ENCODE results near the gene A3GALT2.

A3GALT2 gene

DNA sequence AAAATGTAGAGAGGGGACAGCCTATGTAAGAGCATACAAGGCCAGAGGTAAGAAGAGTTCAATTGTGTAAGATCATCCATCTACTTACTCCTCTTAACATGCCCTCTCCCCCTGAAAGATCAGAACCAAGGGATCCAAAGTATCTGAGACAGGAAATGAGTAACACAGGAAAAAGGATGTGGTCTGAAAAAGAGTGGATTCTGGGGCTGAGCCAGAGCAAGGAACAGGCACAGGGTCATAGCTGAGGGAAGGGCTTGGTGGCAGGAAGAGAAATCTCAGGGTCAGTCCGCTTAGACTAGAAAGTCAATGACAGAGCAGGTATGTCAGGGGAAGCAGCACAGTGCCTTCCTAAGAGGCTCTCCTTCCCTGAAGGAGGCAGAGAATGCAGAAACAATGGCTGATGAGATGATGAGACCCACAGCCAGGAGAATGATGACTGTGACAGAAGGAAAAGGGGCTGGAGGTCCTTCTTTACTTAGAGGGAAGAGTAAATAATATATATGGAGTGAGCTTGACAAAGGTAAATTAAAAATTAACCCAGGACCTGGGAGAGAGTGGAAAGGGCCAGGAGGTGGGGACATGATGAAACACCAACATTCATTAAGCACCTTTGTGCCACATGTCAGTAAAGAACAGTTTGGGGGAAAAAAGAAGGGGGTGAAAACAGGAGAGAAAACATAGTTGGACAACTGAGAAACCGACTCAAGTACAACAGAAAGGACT lies 26.2 kb upstream of the A3GALT2 start:
- TF ChIP-seq CTCF (IDR thresholded peaks at IDR 0.05; ENCODE audit: insufficient read depth, low read length, missing control alignments) = no peak
- peak overlapping the region; percentile 77 for H3K4me3 ChIP-seq (ENCODE audit: low read depth, low read length)
- peak; percentile 77 for DNase-seq (ENCODE audit: low read depth, low spot score)
- CTCF ChIA-PET = interaction anchor here (1.0 to 2.3 kb wide), 6 partner anchors 9 to 124 kb away, joined by 3 to 11 read pairs (median 4); no protein-coding TSS in a partner anchor
- POLR2A ChIA-PET = interaction anchor here (0.7 to 1.9 kb wide), 4 partner anchors 9 to 124 kb away, joined by 3 to 8 read pairs (median 4); no protein-coding TSS in a partner anchor

DNA sequence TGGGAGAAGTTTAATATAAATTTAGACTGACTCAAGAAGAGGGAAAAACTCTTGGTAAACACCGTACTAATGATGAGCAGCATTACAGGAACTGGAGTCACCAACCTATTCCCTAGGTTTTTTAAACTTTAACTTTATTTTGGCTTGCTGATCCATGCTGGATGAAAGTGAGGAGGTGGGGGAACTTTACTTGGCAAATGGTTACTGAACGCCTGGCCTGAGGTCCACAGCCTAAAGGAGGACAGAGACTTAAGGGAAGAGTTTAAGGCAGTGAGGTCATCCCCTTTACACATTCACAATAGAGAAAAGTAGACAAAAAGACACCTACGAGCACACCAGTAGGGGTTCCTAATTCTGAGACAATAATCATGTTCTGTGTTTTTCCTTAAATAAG lies 25.6 kb upstream of the A3GALT2 start:
- POLR2A ChIA-PET = interaction anchor here (1.4 kb wide), 2 partner anchors 18 to 113 kb away, joined by 4 read pairs; no protein-coding TSS in a partner anchor
- CTCF ChIA-PET = interaction anchor here (1.0 to 1.2 kb wide), 2 partner anchors 23 to 122 kb away, joined by 3 read pairs; no protein-coding TSS in a partner anchor
- DNase-seq (ENCODE audit: low read depth, low spot score) = no peak
- no peak for TF ChIP-seq CTCF (IDR thresholded peaks at IDR 0.05; ENCODE audit: insufficient read depth, low read length, missing control alignments)
- peak overlapping the region; percentile 77 for H3K4me3 ChIP-seq (ENCODE audit: low read depth, low read length)

DNA sequence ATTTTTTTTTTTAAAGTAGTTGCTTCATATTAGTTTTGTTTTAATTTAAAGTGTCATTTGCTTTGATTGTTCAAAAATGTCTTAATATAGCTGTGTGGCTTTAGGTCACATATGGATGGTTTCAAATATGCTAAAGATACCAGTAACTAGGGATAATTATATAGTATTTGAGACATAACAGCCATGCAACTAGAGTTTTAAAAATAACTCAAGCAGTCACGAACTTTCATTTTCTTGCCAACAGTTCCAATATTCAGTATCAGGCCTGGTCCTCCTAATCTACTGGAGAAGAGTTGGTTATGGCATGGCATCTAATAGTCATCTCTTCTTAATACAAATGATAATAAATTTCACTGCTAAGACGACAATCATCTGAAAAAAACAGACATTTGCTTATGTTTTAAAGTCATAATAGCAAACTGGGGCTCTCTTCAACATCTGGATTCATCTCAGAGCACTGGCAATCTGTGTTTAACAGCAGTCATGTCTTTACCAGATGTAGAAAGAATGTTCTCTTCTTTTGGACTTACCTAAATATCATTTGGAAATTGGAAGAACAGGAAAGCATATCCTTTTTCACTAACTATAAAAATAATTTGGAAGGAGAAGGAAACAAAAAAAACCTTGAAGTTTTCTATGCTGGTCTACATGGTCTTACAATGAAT lies 24.1 kb upstream of the A3GALT2 start:
- H3K4me3 ChIP-seq (ENCODE audit: low read depth, low read length) = no peak overlapping the region
- TF ChIP-seq CTCF (IDR thresholded peaks at IDR 0.05; ENCODE audit: insufficient read depth, low read length, missing control alignments) = no peak
- DNase-seq (ENCODE audit: low read depth, low spot score) = no peak
- CTCF ChIA-PET = interaction anchor here (1.1 to 1.8 kb wide), 2 partner anchors 14 to 50 kb away, joined by 4 to 5 read pairs; no protein-coding TSS in a partner anchor
- POLR2A ChIA-PET = no interaction called here

GRCh38 chr1:33343539-33343938 lies 22.6 kb upstream of the A3GALT2 start:
- no peak for DNase-seq (ENCODE audit: low read depth, low spot score)
- ChIA-PET CTCF (interaction anchor here (1.1 to 1.8 kb wide), 2 partner anchors 12 to 48 kb away, joined by 4 to 5 read pairs; no protein-coding TSS in a partner anchor), POLR2A (no interaction called here)

DNA sequence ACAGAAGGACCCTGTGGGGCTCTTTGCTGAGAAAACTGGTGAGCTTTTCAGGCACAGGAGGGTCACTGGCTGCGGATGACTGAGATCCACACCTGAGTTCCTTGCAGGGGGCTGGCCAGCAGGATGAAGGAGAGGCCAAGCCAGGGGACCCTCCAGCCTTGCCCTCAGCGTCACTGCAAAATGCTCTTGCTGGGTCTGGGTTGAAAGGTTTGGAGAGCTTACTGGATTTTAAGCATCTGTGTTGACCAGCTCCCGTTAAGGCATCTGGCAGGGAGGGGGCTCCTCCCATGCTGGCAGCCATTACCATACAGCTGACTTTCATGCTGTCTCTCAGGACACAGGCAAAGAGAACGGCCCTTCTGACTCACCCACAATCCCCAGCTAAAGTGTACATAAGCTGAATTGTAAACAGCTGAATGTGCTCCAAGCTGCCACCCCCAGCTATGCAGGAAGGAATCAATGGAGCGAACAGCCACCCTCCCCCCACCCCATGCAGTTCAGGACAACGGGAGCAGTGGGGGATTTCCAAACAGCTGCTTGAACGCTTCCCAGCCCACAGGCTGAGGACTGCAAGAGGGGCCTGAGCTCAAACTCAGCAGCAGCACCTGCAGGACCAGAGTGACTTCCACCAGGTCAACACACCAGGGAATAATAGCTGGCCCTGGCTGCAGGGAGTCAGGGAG lies 21.3 kb upstream of the A3GALT2 start:
- CTCF ChIA-PET = interaction anchor here (0.9 to 5.4 kb wide), 7 partner anchors 18 to 215 kb away, joined by 3 to 44 read pairs (median 3); no protein-coding TSS in a partner anchor
- TF ChIP-seq CTCF (IDR thresholded peaks at IDR 0.05; ENCODE audit: insufficient read depth, low read length, missing control alignments) = no peak
- H3K4me3 ChIP-seq (ENCODE audit: low read depth, low read length) = peak overlapping the region; percentile 9; the same call in 1 of the 2 replicates
- peak; percentile 91 for DNase-seq (ENCODE audit: low read depth, low spot score)
- POLR2A ChIA-PET = interaction anchor here (1.0 to 1.6 kb wide), 4 partner anchors 14 to 91 kb away, joined by 4 to 9 read pairs (median 6); partner anchors contain the start of gene A3GALT2

More at GRCh38 chr1:33343539-33343938, 22.6 kb upstream of the A3GALT2 start:
- H3K4me3 ChIP-seq (ENCODE audit: low read depth, low read length) = no peak overlapping the region
- no peak for TF ChIP-seq CTCF (IDR thresholded peaks at IDR 0.05; ENCODE audit: insufficient read depth, low read length, missing control alignments)
